OCI-LY7 (cell line): ENCODE measurements around the gene IRF2BP2. TPM values are rescaled to one million over a fixed set of nuclear protein-coding genes. Genes with fewer than 3 reads are reported as not detected.

Experiments used
- BruUV-seq: library from RNA; stranded (reverse); fragments of 400-500 nt; replicated peaks from 2 replicates; lab custom pipeline; 2021; lab: Mats Ljungman, UMichigan
- CTCF ChIA-PET: fragments of 300-600 bp; sonication (Branson Sonifier 250); formaldehyde crosslinking; loops from one replicate; lab custom pipeline; 2022; ENCODE audit warnings: antibody characterized with exemption; ENCODE audit not compliant: unreplicated experiment; lab: Charles Lee
- POLR2A ChIA-PET: fragments of 300-600 bp; sonication (Branson Sonifier 250); formaldehyde crosslinking; loops from one replicate; lab custom pipeline; 2022; ENCODE audit warnings: antibody characterized with exemption; lab: Charles Lee
- DNase-seq: peaks from one replicate; pipeline ENCODE4 v3.0.0-alpha.2; 2015; ENCODE audit warnings: low spot score
- H2AFZ ChIP-seq: fragments of 200-600 bp; sonication (generic), shearing (Covaris generic); 2 replicates; pipeline ENCODE4 v1.6.1; 2014; ENCODE audit warnings: mild to moderate bottlenecking, antibody characterized with exemption, low read length, moderate library complexity
- H3K27ac ChIP-seq: fragments of 200-600 bp; sonication (generic); 2 replicates; pipeline ENCODE4 v1.5.1; 2014; ENCODE audit warnings: mixed run types, low read depth, mild to moderate bottlenecking, moderate library complexity, low read length, inconsistent platforms; ENCODE audit not compliant: poor library complexity, severe bottlenecking
- H3K36me3 ChIP-seq: fragments of 200-600 bp; sonication (generic); 2 replicates; pipeline ENCODE4 v1.6.1; 2014; ENCODE audit warnings: mild to moderate bottlenecking, antibody characterized with exemption, low read length, moderate library complexity, mixed read lengths; ENCODE audit not compliant: insufficient read depth
- H3K4me1 ChIP-seq: fragments of 200-600 bp; sonication (generic); 2 replicates; pipeline ENCODE4 v1.5.1; 2014; ENCODE audit warnings: mild to moderate bottlenecking, low read length; ENCODE audit not compliant: insufficient read depth, poor library complexity, severe bottlenecking
- H3K4me2 ChIP-seq: fragments of 200-600 bp; sonication (generic); 2 replicates; pipeline ENCODE4 v1.6.1; 2014; ENCODE audit warnings: mild to moderate bottlenecking, low read length
- H3K4me3 ChIP-seq: fragments of 200-600 bp; sonication (generic); 2 replicates; pipeline ENCODE4 v1.5.1; 2014; ENCODE audit warnings: mild to moderate bottlenecking, low read depth, low read length; ENCODE audit not compliant: poor library complexity, severe bottlenecking
- H3K79me2 ChIP-seq: fragments of 200-600 bp; sonication (generic); 2 replicates; pipeline ENCODE4 v1.6.1; 2016; ENCODE audit warnings: low read depth, mild to moderate bottlenecking, low read length, moderate library complexity, mixed read lengths; ENCODE audit not compliant: insufficient read depth
- H3K9me2 ChIP-seq: fragments of 200-600 bp; sonication (generic); 2 replicates; pipeline ENCODE4 v1.6.1; 2016; ENCODE audit warnings: mild to moderate bottlenecking, low read length, mixed read lengths; ENCODE audit not compliant: insufficient read depth
- H3K9me3 ChIP-seq: fragments of 200-600 bp; sonication (generic); 2 replicates; pipeline ENCODE4 v1.6.1; 2014; ENCODE audit warnings: mild to moderate bottlenecking, mixed run types, low read length, mixed read lengths
- H4K20me1 ChIP-seq: fragments of 200-600 bp; sonication (generic); 2 replicates; pipeline ENCODE4 v1.6.1; 2014; ENCODE audit warnings: mild to moderate bottlenecking, antibody characterized with exemption, low read length, moderate library complexity, mixed read lengths; ENCODE audit not compliant: insufficient read depth
- EZH2phosphoT487 ChIP-seq: fragments of 200-600 bp; sonication (generic); IDR thresholded peaks from 2 replicates; pipeline ENCODE4 v1.6.1; 2018; ENCODE audit warnings: low read depth, borderline replicate concordance, mild to moderate bottlenecking, mixed run types, antibody characterized with exemption, low read length, moderate library complexity, mixed read lengths
- intact Hi-C: fragments of 100-400 bp; cut with micrococcal nuclease; formaldehyde crosslinking; loops from one replicate; pipeline ENCODE4 v1.10.0; 2022; ENCODE audit not compliant: unreplicated experiment
- total RNA-seq, 2 experiments: library from RNA; depleted of rRNA in 1 of 2; stranded (reverse); fragments of >200 nt in 1 of 2; shearing (Covaris generic) in 1 of 2; gene quantifications; 2 replicates each; pipeline ENCODE4 v1.2.3, GENCODE V29; 2014 to 2022
- TF ChIP-seq, protein P1 (sequence below): fragments of 200-600 bp; sonication (generic); conservative IDR thresholded peaks from 2 replicates; pipeline ENCODE4 v1.5.1; 2014; ENCODE audit warnings: mild to moderate bottlenecking, antibody characterized with exemption, low read length, moderate library complexity, mixed read lengths

IRF2BP2 gene
- total RNA-seq, 2 experiments from 2014 or later: 40.6 to 65.9 TPM

- POLR2A ChIA-PET: interaction anchor here (0.6 to 5.8 kb wide), 43 partner anchors 8 to 470 kb away, joined by 3 to 50 read pairs (median 4); partner anchors contain the start of gene TARBP1
- CTCF ChIA-PET: interaction anchor here (0.7 to 1.8 kb wide), 8 partner anchors 9 to 492 kb away, joined by 3 to 6 read pairs (median 4); no protein-coding TSS in a partner anchor
- intact Hi-C loops: loop anchor here (1.0 to 10.0 kb wide), 5 partner anchors 112 to 365 kb away; partner anchors contain the start of gene COA6
- peak; percentile 92 for DNase-seq
- Histone ChIP-seq H4K20me1 (no peaks in the 10 kb centered on the region), H3K4me2 (peak overlapping the region; percentile 99), H3K9me2 (no peaks in the 10 kb centered on the region), H3K9me3 (no peaks in the 10 kb centered on the region), H3K4me1 (peaks cover 59% of the 10 kb centered on the region), H3K27ac (peak overlapping the region; percentile 80), H2AFZ (peak overlapping the region; percentile 83), H3K4me3 (peak overlapping the region; percentile 70), H3K79me2 (peaks cover 5% of the 10 kb centered on the region; the same call in 1 of the 2 replicates), H3K36me3 (peaks cover 3% of the 10 kb centered on the region)
- BruUV-seq: TSS peak; percentile 47
- no peak for TF ChIP-seq EZH2phosphoT487
- TF ChIP-seq, protein P1, sequence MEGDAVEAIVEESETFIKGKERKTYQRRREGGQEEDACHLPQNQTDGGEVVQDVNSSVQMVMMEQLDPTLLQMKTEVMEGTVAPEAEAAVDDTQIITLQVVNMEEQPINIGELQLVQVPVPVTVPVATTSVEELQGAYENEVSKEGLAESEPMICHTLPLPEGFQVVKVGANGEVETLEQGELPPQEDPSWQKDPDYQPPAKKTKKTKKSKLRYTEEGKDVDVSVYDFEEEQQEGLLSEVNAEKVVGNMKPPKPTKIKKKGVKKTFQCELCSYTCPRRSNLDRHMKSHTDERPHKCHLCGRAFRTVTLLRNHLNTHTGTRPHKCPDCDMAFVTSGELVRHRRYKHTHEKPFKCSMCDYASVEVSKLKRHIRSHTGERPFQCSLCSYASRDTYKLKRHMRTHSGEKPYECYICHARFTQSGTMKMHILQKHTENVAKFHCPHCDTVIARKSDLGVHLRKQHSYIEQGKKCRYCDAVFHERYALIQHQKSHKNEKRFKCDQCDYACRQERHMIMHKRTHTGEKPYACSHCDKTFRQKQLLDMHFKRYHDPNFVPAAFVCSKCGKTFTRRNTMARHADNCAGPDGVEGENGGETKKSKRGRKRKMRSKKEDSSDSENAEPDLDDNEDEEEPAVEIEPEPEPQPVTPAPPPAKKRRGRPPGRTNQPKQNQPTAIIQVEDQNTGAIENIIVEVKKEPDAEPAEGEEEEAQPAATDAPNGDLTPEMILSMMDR: 0 out of 2 replicates have a peak, but pooled peaks have one; percentile 6
Observed at GRCh38 chr1:234612352-234613127, 2.6 kb upstream of the IRF2BP2 start.

DNA sequence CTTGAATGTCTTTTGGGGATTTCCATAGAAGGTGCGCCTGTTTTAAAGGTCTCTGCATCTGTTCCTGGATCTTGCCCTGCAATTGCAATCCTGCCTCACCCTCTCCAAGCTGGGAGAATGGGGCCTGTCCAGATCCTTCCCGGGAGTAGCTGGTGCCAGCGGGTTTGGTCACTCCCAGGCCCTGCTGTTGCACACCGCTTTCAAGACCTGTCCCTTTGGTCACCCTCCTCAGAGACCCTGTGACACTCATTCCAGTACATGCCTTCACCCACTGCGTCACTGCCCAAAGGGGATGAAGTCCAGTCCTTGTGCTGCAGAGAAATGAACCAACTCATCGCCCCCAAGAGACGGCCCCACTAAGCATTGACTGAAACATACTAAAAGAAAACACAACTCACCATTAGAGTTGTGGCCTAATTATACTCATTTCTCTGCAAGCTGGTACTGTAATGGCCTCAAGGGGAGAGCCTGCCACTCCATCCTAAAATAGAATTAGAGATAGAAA lies 1.9 kb upstream of the IRF2BP2 start:
- Histone ChIP-seq H4K20me1 (no peaks in the 10 kb centered on the region), H3K4me3 (peak overlapping the region; percentile 70), H3K36me3 (peaks cover 9% of the 10 kb centered on the region), H3K27ac (peak overlapping the region; percentile 80), H3K4me1 (peaks cover 59% of the 10 kb centered on the region), H3K4me2 (peak overlapping the region; percentile 99), H3K9me2 (no peaks in the 10 kb centered on the region), H3K79me2 (peaks cover 11% of the 10 kb centered on the region; the same call in 1 of the 2 replicates), H3K9me3 (no peaks in the 10 kb centered on the region), H2AFZ (peak overlapping the region; percentile 83; the same call in 1 of the 2 replicates)
- ChIA-PET CTCF (interaction anchor here (0.8 to 1.8 kb wide), 6 partner anchors 14 to 492 kb away, joined by 3 to 4 read pairs (median 4); no protein-coding TSS in a partner anchor), POLR2A (interaction anchor here (0.6 to 5.8 kb wide), 47 partner anchors 8 to 541 kb away, joined by 3 to 50 read pairs (median 4); partner anchors contain the start of gene TARBP1)
- no TSS peak for BruUV-seq
- TF ChIP-seq, protein P1: no peak
- TF ChIP-seq EZH2phosphoT487: no peak
- intact Hi-C loops: loop anchor here (1.0 to 10.0 kb wide), 6 partner anchors 113 to 365 kb away; partner anchors contain the start of gene COA6
- DNase-seq: peak; percentile 28
